Right renal cortex interstitium (tissue), 3 donors: ENCODE data around the gene TLK1. TPM values are rescaled to one million over a fixed set of nuclear protein-coding genes. Genes with fewer than 3 reads are reported as not detected.
"Not testable (repeated sequence)": the region's sequence is repeated elsewhere in the genome, so short reads cannot be mapped to it uniquely, and the experiment has no call there.

Experiments used
- DNase-seq, 3 donors: peaks; one replicate each; pipeline ENCODE4 v3.0.0-alpha.2; 2013; ENCODE audit warnings: low read depth in 3 of 3, low spot score in 2 of 3
- polyA plus RNA-seq, 3 donors: library from polyadenylated mRNA; unstranded; fragments of 120-200 nt; gene quantifications; one replicate each; pipeline ENCODE4 v1.2.1, GENCODE V29; 2013; ENCODE audit not compliant: insufficient read length in 3 of 3

TLK1 gene
- polyA plus RNA-seq, 3 donors: 52.4 to 61.3 (median 61.2) TPM

GRCh38 chr2:171087547-171087946 lies 73.1 kb downstream of the TLK1 start:
- DNase-seq: no peak

DNA sequence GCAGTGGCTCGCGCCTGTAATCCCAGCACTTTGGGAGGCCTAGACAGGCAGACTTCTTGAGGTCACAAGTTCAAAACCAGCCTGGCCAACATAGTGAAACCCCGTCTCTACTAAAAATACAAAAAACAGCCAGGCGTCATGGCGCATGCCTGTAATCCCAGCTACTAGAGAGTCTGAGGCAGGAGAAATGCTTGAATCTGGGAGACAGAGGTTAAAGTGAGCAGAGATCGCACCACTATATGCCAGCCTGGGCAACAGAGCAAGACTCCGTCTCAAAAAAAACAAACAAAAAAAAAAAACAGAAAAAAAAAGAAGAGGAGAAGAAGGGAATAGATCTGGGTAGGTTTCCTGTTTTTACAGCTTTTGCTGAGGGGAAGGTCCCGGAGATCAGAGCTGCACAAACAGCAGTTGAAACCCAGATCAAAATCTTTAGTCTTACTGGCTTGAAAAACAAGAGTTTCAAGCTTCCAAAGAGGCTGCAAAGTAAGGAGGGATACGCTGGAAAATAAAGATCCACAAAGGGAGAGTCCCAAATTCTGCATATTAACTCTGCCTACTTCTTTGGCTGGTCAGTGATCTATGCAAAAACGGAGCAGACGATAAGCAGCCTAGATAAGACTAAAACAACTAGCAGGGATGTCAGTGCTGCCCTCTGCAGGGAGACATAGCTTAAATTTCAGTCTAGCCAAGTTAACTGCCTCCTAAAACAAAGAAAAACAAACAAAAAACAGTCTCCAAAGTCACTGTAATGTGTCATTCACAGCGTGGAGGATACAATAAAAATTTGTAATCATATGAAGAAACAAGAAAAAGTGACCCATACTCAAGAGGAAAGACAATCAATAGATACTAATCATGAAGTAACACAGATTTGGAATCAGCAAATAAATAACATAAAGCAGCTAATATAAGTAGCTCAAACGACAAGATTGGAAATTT lies 74.1 kb downstream of the TLK1 start:
- DNase-seq: peak; percentile 23 to 45 (median 30)

DNA sequence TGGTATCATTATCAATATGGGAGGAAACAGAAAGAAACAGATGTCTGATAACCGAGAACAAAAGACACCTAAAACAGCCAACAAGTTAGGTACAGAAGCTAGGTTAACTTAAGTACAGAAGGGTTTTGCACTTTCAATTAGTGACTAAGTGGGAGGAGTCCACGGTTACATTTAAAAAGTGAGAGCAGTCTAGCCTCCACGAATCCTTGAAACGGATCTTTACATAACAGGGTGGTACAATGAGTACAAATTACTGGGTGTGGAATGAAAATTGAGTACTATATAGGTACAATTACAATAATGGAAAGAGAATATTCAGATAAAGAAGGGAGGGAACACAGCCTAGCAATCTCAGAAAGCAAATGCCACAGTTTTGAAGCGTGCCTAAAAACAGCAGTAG lies 76.6 kb downstream of the TLK1 start:
- DNase-seq: no peak

- DNase-seq: no peak
These were observed 77.2 kb downstream of the TLK1 start for GRCh38 chr2:171083451-171083850.

DNA sequence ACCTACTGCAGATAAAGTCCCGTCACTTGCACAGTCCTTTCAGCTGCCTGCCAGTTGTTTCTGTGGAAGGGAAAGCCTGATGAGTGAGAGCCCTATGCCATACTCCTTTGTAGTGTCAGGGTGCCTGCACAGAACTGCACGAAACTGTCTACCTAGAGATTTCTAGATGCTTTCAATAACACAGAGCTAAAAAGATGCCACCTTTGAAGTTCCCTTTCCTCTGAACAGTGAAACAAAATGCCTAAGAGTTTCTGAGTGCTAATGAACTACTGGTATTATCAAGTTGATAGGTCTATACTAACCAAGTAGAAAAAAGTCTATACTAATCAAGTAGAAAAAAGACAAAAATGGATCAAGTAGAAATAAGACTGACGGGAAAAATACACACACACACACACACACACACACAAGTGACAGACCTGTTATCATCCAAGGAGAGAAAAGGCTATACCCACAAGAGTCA lies 79.0 kb downstream of the TLK1 start:
- no peak for DNase-seq

- no peak for DNase-seq
These were observed 80.1 kb downstream of the TLK1 start for GRCh38 chr2:171080607-171081006.

GRCh38 chr2:171076422-171076821 lies 84.3 kb downstream of the TLK1 start:
- DNase-seq: not testable (repeated sequence)

DNA sequence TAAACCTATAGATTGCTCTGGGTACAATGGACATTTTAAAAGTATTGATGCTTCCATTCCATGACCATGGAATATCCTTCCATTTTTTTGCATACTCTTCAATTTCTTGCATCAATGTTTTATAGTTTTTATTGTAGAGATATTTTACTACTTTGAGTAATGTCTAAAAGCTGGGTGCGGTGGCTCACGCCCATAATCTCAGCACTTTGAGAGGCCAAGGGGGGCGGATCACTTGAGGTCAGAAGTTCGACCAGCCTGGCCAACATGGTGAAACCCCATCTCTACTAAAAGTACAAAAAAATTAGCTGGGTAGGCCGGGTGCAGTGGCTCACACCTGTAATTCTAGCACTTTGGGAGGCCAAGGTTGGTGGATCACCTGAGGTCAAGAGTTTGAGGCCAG lies 88.5 kb downstream of the TLK1 start:
- DNase-seq: no peak

- no peak for DNase-seq
These were observed 91.3 kb downstream of the TLK1 start for GRCh38 chr2:171069286-171069956.

DNA sequence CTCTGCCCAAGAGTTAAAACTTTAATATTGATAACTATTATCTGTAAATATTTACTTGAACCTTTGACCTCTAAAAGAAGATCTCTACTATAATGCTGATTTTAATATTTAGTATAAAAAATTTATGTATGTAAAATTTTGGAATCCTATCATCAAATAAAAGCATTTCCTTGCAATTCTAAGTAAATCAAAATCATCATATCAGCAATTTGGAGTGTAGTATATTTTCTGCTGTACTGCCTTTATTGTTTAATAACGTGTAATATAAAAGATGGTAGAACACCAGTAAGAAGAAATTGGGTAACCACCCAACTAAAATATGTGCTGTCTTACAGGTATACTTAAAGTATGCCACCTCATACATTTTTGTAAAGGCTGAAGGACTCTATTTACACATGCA lies 94.6 kb downstream of the TLK1 start:
- no peak for DNase-seq

GRCh38 chr2:171057575-171057974 lies 103.1 kb downstream of the TLK1 start:
- no peak for DNase-seq

- DNase-seq: no peak
These were observed 104.4 kb downstream of the TLK1 start for GRCh38 chr2:171056307-171056706.

GRCh38 chr2:171049691-171050090 lies 111.0 kb downstream of the TLK1 start:
- DNase-seq: no peak

- no peak for DNase-seq
These were observed 114.6 kb downstream of the TLK1 start for GRCh38 chr2:171046048-171046560.

GRCh38 chr2:171044416-171044815 lies 116.3 kb downstream of the TLK1 start:
- DNase-seq: no peak

GRCh38 chr2:171042253-171042969 lies 118.3 kb downstream of the TLK1 start:
- no peak for DNase-seq

- DNase-seq: no peak
These were observed 124.2 kb downstream of the TLK1 start for GRCh38 chr2:171036532-171036931.

GRCh38 chr2:171034315-171034714 lies 126.4 kb downstream of the TLK1 start:
- DNase-seq: no peak

DNA sequence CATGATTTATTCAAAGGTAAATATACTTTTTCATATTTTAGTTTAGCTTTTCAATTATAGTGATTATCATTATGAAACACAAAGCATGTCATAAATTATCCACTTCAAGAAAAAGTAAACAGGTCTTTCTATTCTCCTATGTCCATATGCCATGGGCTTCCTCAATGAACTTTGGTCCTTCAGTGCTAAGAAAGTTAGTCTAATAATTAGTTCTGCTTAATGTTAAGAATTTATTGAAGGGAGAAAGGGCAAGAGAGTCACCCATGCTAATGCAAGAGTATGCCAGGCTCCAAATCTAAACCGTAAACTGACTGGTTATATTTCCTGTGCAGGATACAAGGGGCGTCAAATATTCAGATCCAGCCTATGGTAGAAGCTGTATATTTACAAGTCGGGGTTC lies 135.5 kb downstream of the TLK1 start:
- no peak for DNase-seq

GRCh38 chr2:171018522-171018921 lies 142.2 kb downstream of the TLK1 start:
- DNase-seq: no peak

- DNase-seq: no peak
These were observed 144.6 kb downstream of the TLK1 start for GRCh38 chr2:171016125-171016524.
